Bone marrow (tissue), 2 donors: ENCODE measurements around the gene MCTP1.

Source experiments
- DNase-seq, 2 donors: peaks; one replicate each; lab custom pipeline; 2025; lab: John Stamatoyannopoulos, UW

Gene MCTP1

DNA sequence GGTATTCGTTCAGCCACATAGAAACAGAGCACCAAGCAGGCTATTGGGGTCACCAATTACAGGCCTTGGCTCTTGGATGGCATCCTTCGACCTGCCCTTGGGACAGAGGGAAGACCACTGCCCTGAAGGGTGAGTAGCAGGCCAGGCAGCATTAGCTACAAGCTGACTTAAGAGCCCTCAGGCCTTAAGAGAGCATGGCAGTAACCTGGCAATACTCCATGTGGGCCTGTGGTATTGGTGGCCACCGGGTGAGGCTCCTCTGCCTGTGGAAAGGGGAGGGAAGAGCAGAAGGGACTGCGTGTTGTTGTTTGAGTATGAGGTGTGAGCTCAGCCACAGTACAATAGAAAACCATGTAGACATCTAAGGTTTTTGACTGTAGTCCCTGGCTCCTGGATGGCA lies 170.6 kb downstream of the MCTP1 start:
- no peak for DNase-seq

DNA sequence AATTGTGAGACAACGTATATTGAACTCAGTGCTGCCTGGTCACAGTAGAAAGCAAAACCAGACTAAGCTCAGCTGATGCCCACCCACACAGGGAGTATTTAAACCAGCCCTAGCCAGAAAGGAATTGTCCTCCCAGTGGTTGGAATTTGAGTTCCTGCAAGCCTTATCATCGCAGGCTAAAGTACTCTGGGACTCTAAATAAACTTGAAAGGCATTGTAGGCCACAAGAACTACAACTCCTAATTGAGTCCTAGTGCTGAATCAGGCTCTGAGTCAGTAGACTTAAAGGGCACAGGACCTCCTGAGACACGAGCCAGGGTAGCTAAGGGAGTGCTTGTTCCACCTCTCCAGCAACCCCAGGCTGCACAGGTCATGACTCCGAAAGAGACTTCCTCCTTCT lies 171.4 kb downstream of the MCTP1 start:
- no peak for DNase-seq

DNA sequence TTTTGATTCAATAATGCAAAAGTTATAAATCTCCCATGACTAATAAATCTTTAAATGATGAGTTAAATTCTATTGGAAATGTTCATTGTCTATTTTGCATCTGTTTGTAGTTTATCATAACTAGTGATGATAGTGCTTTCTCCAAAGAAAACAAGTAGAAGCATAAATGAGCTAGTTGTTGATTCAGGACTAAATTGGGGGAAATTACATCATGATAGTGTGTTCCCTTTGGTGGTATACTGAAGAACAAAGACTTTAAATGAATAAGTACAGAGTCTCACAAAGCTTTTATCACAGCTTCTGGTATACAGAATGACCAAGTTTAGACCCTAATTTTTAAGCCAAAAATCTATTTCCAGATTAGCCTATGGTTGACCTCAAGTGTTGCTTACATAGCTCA lies 173.8 kb downstream of the MCTP1 start:
- no peak for DNase-seq

DNA sequence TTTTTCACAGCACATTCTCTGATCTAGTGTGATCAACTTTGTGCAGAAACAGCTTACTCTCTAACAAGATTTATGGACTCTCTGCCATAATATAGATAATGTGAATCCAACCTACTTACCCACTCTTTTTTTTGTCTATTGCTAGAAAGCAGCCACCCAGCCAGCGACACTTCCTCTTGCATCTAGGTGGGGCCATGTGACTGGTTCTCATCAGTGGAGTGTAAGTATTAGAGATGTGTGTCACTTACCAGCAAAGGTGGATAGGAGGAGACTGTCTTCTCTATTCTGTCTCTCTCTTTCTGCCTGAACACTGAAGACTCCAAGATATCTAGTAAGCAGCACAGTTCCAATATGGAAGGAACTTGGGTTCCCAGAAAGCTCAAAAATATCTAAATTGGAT lies 174.8 kb downstream of the MCTP1 start:
- no peak for DNase-seq

DNA sequence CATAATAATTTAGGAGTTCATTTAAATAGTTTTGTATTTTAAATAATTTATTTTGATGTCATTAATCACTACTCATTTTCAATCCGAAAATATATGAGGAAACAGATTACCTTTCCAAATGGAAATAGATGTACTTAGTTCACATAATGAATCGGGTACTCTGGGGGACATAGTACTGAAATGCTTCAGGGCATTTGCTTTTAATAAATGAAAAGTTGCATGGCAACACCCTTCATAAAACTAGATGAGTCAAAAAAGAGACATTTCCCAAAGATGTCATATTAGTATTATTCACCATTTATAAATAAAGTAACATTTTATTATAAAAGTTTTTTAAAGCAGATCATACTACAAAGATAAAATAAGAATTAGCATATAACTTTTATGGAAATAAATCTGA lies 177.8 kb downstream of the MCTP1 start:
- DNase-seq, result no peak

DNA sequence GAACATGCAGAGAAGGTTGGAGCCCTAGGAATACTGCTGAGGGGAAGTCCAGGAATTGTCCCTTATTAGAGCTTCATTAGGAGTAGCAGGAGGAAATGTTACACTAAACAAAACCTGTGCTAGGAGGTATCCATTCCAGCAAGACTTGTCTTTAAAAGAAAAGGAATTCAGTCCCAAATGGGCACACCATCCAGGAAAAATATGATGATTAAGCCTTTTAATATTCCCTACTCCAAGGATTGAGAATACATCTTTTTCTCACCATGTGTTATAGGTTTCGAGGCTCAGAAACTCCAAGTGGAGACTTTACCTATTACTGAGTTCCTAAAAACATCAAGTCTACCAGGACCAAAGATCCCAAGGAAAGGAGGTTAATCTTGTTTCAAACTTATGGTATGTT lies 179.3 kb downstream of the MCTP1 start:
- DNase-seq, result no peak

DNA sequence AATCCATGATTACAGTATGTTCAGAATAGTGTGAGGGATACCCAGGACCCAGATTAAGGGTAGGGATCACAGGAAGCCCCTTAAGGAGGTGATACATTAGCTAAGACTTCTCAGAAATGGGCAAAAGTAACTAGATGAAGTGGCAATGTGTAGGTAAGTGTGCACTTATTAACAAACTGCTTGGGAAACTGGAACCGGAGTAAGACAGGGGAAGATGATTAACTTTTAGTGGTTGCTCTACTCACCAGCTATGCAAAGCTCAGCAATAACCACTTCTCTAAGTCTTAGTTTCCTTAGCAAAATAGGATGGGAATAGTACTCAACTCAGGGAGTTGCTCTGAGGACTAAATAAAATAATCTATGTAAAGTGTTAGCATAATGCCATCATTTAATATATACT lies 182.2 kb downstream of the MCTP1 start:
- no peak for DNase-seq

DNA sequence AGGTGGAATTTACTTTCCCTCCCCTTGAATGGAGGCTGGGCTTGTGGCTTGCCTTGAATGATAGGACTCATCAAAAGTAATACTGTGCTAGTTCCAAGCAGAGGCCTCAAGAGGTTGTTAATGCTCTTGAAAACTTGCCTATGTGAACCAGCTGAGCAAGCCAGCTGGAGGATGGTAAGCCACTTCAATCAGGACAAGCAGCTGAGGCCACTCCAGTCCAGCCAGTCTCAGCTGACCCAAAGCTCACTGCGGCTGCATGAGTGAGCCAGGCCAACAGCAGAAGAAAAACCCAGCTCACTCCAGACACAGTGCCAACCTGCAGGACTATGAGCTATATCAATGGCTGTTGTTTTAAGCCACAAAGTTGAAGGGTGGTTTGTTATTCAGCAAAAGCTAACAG lies 182.8 kb downstream of the MCTP1 start:
- DNase-seq, result no peak

DNA sequence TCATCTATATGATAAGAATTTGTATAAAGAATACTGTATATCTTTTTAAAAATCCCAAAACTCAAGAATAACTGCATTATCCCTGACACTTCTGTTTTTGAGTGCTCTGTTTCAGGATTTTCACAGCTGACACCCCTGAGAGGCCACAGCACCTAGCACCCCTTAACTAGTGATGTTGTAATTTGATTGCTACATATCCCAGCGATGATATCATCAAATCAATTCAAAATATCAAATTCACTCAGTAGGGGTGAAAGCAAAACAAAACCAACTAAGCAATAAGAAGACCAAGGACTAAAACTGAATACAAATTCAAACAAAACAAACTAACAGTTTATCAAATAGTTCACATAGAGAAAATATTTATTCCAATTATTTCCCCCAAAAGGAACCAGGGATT lies 184.3 kb downstream of the MCTP1 start:
- DNase-seq, result no peak

DNA sequence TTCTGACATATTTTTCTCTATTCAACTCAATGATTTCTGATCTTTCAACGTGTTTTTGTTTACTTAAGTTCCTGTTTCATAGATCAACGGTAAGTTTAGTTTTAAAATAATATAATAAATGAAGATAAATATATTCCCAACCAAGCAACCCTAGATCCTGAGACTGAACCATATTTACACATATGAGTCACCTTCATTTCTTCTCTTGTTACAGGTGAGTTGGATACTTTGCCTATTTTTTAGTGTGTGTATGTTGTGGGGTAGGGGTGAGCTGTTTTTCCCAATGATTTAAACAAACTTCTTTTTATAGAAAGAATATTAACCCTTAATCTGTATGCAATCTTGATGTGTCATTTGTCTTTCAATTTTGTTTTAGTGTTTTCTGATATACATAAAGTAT lies 186.9 kb downstream of the MCTP1 start:
- no peak for DNase-seq

DNA sequence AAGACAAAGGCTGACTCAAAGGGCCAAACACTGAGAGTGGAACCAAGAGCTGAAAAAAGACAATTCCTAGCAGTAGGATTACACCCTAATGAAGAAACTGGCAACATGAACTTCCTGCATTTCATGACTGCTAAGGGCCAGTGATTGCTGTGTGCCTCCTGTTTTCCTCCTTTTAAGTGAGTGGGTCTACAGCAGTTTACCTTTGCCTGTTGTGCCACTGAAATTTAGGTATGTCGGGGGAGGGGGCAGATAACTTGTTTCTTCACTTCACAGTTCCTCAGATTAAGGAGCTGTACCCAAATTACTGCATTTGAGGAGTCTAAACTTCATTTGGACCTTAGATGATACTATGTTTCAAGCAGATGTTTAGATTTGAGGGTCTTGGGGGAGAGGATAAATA lies 191.7 kb downstream of the MCTP1 start:
- DNase-seq, result no peak

DNA sequence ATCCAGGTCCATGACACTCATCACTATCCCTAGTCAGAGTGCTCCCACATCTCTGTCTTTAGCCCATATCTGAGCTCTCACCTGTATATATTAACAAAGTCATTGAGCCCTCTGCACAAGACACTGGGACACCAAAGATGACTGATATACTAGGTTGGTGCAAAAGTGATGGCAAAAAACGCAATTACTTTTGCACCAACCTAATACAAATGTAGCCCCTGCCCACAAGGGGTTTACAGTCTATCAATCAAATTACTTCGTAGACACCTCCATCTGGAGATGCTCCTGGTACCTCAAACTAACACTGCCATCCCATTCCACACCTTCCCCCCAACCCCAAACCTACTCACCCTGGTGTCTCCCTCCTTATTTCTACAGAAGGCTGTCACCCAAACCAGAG lies 194.1 kb downstream of the MCTP1 start:
- DNase-seq, result no peak

DNA sequence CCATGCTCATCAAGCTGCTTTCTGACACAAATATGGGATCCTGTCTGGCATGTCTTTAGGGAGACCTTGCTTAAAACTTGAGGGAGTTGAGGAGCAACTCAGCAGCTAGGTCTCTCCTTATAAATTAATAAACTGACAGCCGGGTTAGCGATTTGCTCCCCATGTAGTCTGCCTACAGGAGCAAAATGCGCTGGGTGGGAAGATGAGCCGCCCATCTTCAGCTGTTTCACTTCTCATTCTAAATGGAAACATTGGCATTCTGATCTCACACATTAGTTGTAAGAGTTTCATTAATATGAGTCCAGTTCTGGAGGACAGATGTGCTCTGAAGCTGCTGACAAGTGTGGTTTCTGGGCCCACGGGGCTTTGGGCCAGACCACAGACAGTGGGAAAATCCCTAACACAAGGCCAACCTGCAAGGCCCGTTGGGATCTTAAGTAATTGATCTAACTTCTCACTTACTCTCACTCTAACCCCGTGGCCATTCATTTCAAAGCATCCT lies 197.0 kb downstream of the MCTP1 start:
- DNase-seq, result no peak

DNA sequence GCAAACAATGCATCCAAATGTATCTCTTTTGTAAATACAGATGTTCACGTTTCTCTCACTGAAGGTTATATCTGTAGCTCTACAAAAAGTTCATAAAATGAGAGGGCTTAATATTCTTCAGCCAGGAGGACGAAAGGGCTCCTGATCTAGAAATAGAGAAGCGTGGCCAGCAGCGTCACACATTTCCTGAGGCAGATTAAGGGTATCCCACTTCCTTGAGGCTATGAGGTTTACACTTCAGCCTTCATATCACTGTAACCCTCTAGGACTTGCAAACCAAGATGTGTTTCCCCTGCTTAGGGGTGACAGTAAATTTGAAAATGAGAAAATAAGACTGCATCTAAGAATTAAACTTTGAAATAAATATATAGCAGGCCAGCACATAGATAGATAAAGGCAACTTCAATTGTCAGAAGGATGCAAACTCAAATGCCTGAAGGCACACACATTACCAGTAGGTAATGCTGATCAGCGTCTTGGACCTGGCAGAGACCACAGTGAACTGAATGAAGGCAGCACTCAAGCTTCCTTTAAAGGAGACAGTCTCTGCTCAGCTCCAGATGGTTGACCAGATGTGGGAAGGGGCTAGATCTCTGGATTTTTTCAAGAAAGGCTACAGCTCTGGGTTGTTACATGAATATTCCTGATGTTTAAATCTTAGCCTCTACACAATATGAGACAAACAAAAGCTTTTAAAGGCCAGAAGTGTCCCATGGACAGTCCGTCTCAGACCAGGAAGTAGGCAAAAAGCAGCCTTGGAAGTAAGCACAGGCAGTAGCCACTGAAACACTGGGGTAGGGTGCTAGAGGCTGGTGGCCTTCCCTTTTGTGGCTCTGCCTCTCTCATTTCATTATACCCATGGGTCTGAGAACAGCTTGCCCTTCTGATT lies 197.7 kb downstream of the MCTP1 start:
- DNase-seq, result peak in 1 of 2 donors; percentile 16

DNA sequence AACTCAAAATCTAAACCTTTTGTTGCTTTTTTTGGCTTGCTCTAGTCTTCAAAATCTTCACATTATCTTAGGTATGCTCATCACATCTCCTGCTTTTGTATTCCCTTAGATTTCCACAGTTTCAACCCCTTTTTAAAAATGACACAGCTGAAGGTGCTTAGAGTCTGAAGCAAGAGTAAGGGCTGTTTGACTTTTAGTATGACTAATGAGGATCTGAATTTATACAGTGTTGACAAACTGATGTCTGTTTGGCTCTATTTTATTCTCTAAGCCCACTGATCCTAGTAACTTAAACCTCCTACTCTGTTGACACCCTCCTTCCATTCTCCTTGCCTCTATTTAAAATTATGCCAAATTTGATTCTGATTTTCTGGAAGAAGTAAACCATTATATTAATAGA lies 200.1 kb downstream of the MCTP1 start:
- DNase-seq, result no peak

DNA sequence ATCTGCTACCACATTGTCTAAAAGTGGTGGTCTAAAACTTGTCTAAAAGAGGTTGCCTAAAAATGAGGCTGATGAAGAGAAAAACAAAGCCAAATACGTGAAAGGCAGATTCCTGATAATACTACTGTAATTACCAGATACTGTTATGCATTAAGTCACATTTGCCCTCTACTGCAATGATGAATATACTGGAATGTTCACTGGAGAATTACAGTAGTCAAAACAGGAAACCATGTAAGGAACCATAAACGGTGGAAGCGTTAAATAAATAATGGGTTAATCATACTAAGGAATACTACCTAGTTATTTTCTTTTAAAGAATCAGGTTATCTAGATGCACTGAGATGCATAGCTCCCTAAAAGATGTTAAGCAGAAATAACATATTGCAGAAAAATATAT lies 201.3 kb downstream of the MCTP1 start:
- no peak for DNase-seq

DNA sequence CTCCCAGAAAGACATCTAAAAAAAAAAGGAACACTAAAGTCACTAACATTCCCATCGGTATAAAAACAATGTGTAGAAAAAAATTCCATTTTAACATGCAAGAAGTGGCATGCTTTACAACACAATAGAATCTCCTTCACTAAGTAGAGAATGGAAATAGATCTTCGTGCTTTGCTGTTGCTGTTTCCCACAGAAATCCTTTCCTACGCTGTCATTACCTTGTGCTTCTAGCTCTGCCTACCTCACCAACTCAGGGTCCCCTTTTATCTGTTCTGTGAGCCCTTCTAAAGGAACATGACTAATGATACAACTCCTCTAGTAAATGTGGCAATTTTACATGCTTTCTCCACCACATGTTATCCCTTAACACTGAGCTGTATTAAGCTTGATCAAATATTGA lies 202.9 kb downstream of the MCTP1 start:
- DNase-seq, result no peak

DNA sequence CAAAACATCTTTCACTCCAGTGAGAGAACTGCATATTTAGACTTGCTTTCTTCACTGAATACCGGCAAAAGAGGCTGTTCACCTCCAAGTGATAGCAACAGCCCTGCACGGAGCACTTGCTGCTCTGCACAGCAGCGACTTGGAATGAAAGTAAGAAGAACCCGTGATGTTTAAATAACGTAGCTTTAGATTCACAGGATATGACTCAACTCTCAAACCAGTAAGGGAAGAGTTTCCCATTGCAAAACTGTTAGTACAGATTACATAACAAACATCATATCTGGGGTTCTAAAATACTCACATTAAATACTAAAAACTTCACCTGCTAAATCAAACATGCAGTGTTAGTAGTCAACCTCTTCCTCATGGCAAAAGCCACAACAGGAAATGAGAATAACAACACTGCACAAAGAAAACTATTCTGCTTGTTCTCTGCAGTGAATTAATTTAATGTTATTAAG lies 203.4 kb downstream of the MCTP1 start:
- peak; percentile 20 to 92 for DNase-seq

DNA sequence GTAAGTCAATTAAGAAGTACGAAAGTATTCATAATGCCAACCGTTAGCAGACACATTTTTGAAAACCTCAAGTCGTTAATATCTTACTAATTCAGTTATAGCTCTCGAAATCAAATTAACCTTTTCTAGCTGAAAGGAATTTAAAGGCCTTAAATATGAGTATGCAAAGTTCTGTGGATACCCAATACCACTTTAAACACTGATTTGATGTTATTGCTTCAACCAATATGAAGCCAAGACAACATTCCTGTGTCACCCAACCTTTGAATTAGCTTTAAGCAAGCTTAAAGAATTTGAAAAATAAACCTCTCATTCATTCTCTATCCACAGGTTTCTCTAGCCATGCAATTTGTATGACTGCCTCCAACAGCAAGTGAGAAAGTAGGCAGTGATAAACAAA lies 204.5 kb downstream of the MCTP1 start:
- no peak for DNase-seq

DNA sequence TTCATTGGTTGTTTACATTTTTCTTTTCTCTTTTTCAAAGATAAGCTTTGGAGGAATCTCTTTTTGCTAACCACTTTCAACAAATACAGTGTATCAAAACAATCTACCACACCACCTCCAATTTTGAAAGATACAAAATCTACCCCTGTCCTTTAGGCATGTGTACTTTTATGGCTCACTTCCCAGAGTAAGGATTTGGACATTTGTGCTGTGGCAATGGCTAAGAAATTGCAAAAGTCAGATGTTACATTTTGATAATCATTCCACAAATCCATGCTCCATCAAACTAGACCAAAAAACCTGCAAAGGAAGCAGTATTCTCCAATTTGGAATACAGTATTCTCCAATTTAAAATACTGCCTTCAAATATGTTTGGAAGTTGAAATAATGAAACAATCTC lies 204.9 kb downstream of the MCTP1 start:
- DNase-seq, result no peak

DNA sequence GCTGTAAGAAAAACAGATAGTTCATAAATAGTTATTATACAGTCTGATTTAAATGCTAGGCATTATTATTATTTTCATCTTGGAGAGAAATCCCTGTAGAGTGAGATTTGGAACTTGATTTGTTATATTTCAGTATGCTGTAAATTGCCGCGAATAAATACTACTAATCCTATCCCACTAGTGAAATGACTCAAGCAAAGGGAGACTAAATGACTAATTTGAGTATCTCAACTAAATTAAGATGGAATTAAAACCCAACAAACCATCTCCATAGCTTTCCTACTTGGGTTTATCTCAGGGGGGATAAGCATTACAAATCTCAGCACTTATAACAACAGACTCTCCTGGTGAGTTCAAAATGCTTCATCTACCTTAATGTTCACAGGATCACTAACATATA lies 206.0 kb downstream of the MCTP1 start:
- DNase-seq, result no peak

DNA sequence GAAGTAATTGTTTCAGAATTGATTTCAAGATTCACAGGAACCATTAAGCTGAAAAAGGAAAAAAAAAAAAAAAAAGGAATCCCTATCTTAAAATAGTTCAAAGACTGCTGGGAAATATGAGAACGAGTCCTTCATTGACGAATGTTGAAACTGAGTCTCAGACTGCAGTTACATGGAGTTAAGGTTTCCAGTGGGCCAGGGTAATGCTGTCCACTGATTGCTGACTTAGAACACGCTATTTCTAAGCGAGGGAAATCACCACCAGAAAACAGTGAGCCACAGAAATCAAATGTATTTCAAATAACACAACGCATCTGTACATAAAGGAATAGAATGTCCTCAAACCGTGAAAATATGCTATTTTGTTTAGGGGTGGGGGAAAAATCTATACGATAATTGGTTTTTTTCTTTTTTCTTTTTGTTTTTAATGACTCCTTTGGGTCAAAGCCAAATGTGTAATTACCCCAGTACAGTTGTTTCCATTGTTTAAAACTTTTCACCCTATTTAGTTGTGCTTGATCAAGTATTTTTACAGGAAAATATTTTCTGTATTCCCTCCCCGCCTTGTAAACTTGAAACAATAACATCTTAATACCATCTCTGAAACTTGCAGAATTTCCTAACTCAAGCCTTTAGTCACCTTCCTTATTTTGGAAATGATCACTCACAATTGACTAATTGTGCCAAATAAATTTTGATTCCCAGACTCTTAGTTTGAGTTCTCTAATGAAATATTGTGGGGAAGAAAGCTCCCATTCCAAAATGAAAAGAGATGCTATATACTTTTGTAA lies 208.3 kb downstream of the MCTP1 start:
- DNase-seq, result no peak

DNA sequence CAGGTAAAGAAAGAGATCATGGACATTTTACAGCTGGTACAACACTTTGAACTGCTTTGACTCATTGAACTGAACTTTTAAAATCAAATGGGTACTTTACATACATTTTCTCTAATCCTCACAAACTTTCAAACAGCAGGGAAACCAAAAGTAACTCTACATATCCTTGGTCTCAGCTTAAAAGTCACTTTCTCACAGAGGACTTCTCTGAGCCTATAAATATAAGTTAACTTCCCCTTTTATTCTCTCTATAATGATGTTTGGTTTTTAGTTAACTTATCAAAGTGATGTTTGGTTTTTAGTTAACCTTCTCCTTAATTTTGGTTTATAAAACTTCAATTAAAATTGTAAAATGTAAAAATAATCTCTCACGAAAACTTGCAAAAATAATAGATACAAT lies 209.8 kb downstream of the MCTP1 start:
- peak in 1 of 2 donors; percentile 61 for DNase-seq
